Frontal cortex (tissue), 4 donors: ENCODE results near the gene FBXO46. TPM values are rescaled to one million over a fixed set of nuclear protein-coding genes. Genes with fewer than 3 reads are reported as not detected.
"Not testable (repeated sequence)": the region's sequence is repeated elsewhere in the genome, so short reads cannot be mapped to it uniquely, and the experiment has no call there.

ENCODE experiments used
- DNase-seq, 2 donors: peaks; one replicate each; pipeline ENCODE4 v3.0.0; 2012; ENCODE audit warnings: low spot score in 2 of 2
- FAIRE-seq: peaks from 2 replicates; lab custom pipeline; 2012; peaks lifted over from hg19 to GRCh38; lab: Jason Lieb, UNC
- total RNA-seq: library from RNA; depleted of rRNA; stranded (reverse); fragments of >200 nt; gene quantifications from one replicate; pipeline ENCODE4 v1.2.3, GENCODE V29; 2014
- donor health status: control.
- donor health status: control.
- donor health status: control.

FBXO46 gene
- total RNA-seq, 1 donor from 2014 or later = 13.9 TPM

GRCh38 chr19:45693106-45693788 is 37.4 kb downstream of the FBXO46 start:
- peak; percentile 51 to 69 for DNase-seq
- FAIRE-seq = no peak

DNA sequence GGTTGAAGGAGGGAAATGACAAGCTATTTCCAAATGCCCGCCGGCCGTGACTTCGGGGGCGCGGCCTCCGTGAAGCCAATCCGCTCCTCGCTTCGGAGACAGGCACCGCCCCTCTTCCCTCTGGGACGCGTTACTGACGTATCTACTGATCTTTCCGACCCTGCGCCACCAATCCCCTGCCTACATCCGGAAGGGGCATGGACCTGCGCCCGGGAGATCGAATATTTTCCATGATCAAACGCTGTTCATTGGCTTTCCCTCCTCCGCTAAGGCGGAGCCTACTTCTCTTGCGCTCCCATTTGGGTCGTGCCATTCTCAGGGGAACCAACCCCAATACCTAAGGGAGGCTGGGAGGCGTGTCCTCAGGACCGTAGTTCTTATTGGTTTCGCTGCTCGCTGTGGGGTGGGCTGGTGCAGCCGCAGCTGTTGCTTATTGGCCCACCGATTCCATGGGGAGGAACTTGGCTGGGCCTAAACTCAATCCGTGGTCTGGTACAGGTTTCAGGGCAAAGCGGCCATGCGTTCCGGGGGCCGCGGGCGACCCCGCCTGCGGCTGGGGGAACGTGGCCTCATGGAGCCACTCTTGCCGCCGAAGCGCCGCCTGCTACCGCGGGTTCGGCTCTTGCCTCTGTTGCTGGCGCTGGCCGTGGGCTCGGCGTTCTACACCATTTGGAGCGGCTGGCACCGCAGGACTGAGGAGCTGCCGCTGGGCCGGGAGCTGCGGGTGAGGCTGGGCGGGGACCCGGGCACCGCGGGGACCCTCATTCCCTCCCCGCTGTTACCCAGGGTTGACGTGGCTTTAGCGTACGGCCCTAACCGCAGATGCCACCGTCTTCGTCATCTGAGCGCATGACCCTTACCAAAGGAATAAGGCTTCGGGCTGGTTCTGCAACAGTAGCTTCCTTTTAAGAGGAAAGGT is 38.2 kb downstream of the FBXO46 start, which contains the start of gene QPCTL:
QPCTL (plus strand) TSS at position 480 of the 919 bp plus-strand sequence; CDS start at position 518, 38 bp downstream.
- FAIRE-seq = peak; percentile 91

DNA sequence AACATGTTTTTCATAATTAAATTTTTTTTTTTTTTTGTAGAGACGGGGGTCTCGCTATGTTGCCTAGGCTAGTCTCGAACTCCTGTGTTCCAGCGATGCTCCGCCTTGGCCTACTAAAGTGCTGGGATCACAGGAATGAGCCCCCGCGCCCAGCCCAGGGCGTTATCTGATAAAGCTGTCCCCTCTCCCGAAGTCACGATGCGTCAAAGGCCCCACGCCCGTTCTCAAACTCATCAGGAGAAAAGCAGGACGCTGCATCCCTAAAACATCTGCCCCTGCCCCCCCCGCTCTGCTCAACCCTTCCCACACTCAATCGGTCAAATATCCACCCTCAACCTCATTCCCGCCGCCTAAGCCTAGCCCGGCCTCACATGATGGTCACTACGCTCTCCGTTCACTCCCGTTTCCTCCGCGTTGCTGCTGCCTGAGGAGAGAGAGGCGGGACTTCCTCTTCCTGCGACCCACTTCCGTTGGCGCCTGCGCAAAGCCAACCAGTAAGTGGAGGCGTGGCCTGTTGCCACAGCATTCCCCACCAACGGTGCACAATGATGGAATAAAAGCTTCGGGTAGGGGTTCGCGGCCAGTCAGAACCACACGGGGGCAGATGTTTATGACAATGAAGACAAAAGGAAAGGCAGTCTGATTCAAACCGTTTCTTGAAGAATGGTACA is 39.0 kb downstream of the FBXO46 start, which contains the start of gene SNRPD2:
SNRPD2 (minus strand) TSS at position 438 of the 671 bp plus-strand sequence; CDS start at position 373, 65 bp downstream.
- no peak for FAIRE-seq
- peak; percentile 85 to 86 for DNase-seq

More for the DNA sequence above, 38.2 kb downstream of the FBXO46 start, which contains the start of gene QPCTL:
- peak; percentile 93 to 96 for DNase-seq

GRCh38 chr19:45687599-45687998 is 43.1 kb downstream of the FBXO46 start:
- DNase-seq = no peak
- no peak for FAIRE-seq

GRCh38 chr19:45685045-45685444 is 45.7 kb downstream of the FBXO46 start:
- not testable (repeated sequence) for FAIRE-seq, DNase-seq

GRCh38 chr19:45682908-45683307 is 47.8 kb downstream of the FBXO46 start:
- DNase-seq (peak in 1 of 2 donors; percentile 19), FAIRE-seq (no peak)

- no peak for FAIRE-seq
Measured at GRCh38 chr19:45682117-45682516, 48.6 kb downstream of the FBXO46 start.

GRCh38 chr19:45681391-45682015 is 49.2 kb downstream of the FBXO46 start:
- DNase-seq = peak; percentile 87 to 90
- FAIRE-seq = no peak

More at GRCh38 chr19:45682117-45682516, 48.6 kb downstream of the FBXO46 start:
- no peak for DNase-seq

- no peak for FAIRE-seq
- DNase-seq = peak; percentile 65 to 78
Measured at GRCh38 chr19:45677351-45678230, 53.1 kb downstream of the FBXO46 start.

- DNase-seq = peak in 1 of 2 donors; percentile 19
- no peak for FAIRE-seq
Measured at GRCh38 chr19:45676851-45677263, 53.8 kb downstream of the FBXO46 start.

DNA sequence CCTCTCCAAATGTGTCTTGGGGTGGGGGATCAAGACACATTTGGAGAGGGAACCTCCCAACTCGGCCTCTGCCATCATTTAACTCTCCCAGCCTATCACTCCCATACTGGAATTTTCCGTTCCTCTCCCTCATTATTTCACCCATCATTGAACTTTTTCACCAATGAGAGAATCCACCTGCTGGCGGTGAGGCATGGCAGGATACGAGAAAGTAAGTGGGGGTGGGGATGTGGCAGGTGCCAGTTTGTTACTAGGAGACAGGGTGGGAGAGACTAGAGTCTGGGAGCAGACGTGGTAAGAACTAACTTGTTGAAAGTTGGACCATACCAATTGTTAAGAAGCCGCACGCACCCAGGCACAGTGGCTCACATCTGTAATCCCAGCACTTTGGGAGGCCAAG is 55.8 kb downstream of the FBXO46 start:
- FAIRE-seq (no peak), DNase-seq (no peak)

DNA sequence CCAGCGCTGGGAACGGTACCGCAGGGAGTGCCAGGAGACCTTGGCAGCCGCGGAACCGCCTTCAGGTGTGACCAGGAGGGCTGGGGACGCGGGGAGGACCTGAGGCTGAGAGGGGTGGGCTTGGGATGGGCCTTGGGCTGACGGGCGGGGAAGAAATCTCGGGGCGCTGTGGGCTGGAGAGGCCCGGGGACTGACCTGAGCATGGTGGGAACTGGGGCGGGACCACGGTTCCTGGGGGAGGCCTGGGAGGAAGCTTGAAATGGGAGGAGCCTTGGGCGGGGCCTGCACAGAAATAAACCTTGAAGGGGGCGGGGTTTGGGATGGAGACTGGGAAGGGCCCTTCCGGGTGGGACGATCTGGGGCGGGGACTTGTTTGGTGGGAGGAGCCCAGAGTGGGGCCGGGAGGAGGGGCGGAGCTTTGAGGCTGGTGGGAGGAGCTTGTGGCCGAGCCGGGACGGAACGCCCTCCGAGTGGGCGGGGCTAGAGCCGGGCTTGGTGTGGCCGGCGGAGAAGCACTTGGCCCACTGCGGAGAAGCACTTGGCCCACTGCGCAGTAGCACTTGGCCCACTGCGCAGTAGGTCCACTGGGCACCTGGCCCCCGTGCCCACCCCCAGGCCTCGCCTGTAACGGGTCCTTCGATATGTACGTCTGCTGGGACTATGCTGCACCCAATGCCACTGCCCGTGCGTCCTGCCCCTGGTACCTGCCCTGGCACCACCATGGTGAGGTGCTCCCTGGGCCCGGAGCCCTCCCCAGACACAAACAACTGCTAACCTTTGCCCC is 59.8 kb downstream of the FBXO46 start:
- DNase-seq = peak; percentile 68 to 85
- FAIRE-seq = no peak

DNA sequence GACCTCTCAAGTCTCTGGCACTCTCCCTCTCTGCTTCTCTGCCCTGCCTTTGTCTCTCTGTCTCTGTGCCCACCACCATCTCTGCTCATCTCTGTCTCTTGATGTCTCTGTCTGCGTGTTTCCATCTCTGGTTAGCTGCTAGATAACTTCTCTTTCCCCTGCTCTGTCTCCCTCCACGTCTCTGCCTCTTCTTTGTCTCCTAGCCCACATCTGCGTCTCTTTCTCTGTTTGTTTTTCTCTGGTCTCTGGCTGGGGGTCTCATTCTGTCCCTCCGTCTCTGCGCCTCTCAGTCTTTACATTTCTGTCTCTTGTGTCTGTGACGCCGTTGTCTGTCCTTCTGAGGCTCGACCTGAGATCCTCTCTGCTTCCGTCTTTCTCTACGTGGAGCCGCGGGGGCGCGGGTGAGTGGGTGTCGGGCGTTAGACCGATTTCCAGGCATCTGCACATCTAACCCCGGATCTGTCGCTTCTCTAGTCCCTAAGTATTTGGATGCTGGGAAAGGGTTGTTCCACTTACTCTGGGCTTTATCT is 62.3 kb downstream of the FBXO46 start:
- no peak for DNase-seq

DNA sequence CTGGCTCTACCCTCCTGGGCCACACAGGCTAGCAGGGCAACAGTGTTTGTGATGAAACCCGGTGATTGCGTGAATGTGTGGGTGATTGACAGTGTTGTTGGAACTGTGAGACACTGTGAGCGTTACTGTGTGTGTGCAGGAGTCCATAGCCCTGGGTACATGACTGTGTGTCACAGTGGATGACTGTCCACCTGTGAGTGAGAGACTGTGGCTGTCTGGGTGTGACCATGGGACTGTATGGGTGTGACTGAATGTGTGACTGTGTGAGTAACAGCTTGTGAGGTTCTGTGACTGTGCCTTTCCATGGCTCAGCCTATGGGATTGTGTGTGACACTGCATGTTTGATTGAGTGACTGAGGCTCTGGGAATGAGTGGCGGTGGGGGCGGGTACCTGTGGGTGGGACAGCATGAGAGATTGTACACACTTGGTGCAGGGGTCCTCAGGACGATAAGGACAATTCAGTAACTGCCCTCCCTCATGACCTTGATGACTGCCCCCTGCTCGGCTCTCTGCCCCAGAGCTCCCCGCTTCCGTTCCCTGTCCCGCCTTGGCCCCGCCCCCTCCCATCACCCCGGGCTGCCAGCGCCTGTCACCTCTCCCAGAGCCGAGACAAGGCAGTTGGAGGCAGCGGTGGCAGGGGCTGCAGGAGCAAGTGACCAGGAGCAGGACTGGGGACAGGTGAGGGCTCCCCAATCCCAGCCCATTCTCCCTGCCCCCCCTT is 62.9 kb downstream of the FBXO46 start, which contains the start of gene GIPR:
GIPR (plus strand) TSS at position 602 of the 722 bp plus-strand sequence. CDS start 1,300 bp downstream, outside the sequence.
- DNase-seq = peak; percentile 24 to 53
- no peak for FAIRE-seq

More for the DNA sequence above, 62.3 kb downstream of the FBXO46 start:
- no peak for FAIRE-seq

DNA sequence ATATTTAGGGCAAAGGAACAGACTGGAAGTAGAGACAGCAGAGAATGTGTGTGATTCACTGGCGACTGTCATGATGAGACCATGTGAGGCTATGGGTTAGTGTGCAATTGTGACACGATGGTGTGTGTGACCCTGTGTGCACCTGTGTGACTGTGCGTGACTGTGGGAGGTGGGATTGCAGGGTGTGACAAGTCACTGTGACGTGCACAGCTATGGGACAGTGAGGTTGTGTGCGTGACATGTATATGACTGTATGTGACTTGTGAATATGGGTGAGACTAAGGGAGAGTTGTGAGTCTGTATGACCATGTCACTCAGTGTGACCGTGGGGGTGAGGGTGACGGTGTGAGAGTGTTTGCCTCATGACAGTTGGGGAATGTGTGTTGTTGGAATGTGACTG is 66.1 kb downstream of the FBXO46 start:
- DNase-seq (no peak), FAIRE-seq (no peak)

GRCh38 chr19:45663800-45664199 is 66.9 kb downstream of the FBXO46 start:
- FAIRE-seq (no peak), DNase-seq (no peak)

GRCh38 chr19:45660636-45661035 is 70.1 kb downstream of the FBXO46 start:
- FAIRE-seq = no peak
- DNase-seq = no peak
